ENCODE results near the gene RBM4B. TPM values are rescaled to one million over a fixed set of nuclear protein-coding genes. Genes with fewer than 3 reads are reported as not detected.

RBM4B gene
- total RNA-seq, 6 donors from 2014 or later: 7.3 to 27.2 (median 13.9) TPM

DNA sequence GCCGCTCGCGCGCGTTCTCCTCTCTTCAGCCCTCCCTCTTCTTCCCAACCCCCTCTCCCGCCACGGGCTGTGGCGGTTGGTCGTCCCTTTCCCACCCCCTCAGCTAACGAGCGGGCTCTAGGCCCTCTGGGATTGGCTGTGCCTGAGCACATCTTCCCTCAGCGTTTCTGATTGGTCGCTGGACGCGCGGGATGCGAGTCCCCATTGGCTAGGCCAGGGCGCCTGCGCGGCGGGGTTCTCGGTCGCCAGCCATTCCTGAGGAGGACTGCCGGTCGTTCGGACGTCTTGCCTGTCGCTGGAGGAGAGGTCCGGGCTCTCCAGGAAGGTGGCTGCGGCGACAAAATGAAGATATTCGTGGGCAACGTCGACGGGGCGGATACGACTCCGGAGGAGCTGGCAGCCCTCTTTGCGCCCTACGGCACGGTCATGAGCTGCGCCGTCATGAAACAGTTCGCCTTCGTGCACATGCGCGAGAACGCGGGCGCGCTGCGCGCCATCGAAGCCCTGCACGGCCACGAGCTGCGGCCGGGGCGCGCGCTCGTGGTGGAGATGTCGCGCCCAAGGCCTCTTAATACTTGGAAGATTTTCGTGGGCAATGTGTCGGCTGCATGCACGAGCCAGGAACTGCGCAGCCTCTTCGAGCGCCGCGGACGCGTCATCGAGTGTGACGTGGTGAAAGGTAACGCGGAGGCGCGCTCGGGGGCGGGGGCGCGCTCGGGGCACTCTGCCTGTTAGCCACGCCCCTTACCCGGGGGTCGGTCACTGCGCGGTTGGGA lies 61.1 kb downstream of the RBM4B start, which contains the start of gene RBM14:
Gene RBM14 (plus strand): TSS at position 252 of the 776 bp plus-strand sequence. CDS start 91 bp downstream, at position 343.
- WGBS, 2 donors: 0 to 1% methylated on average over 20 to 37 of the region's 90 CpGs
- peak; percentile 97 to 98 for ATAC-seq (ENCODE audit: low FRiP score in 2 of 2)
- peak; percentile 98 to 99 for DNase-seq
- TF ChIP-seq POLR2A (IDR thresholded peaks at IDR 0.05) (peak in 3 of 4 donors; percentile 96 to 100 (median 99)), EP300 (IDR thresholded peaks at IDR 0.05) (peak in 1 of 4 donors; percentile 78), POLR2AphosphoS5 (IDR thresholded peaks at IDR 0.05) (peak; percentile 99 to 100)
- TF ChIP-seq, protein P1, sequence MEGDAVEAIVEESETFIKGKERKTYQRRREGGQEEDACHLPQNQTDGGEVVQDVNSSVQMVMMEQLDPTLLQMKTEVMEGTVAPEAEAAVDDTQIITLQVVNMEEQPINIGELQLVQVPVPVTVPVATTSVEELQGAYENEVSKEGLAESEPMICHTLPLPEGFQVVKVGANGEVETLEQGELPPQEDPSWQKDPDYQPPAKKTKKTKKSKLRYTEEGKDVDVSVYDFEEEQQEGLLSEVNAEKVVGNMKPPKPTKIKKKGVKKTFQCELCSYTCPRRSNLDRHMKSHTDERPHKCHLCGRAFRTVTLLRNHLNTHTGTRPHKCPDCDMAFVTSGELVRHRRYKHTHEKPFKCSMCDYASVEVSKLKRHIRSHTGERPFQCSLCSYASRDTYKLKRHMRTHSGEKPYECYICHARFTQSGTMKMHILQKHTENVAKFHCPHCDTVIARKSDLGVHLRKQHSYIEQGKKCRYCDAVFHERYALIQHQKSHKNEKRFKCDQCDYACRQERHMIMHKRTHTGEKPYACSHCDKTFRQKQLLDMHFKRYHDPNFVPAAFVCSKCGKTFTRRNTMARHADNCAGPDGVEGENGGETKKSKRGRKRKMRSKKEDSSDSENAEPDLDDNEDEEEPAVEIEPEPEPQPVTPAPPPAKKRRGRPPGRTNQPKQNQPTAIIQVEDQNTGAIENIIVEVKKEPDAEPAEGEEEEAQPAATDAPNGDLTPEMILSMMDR (IDR thresholded peaks at IDR 0.05): peak in 1 of 6 experiments; percentile 23
- H3K36me3 ChIP-seq: peaks cover 0 to 16% (median 0%) of the 10 kb centered on the region in 4 donors
- H3K27ac ChIP-seq: peak within 1 kb of the TSS; percentile 95 to 97 (median 96)
- H3K27me3 ChIP-seq: no peaks in the 10 kb centered on the region
- H3K4me3 ChIP-seq: peak within 1 kb of the TSS; percentile 69 to 88 (median 77)
- peaks cover 40 to 50% (median 44%) of the 10 kb centered on the region in 4 donors for H3K4me1 ChIP-seq
- no peaks in the 10 kb centered on the region for H3K9me3 ChIP-seq

Small RNA genes lying within 50 kb of the gene (small RNA-seq; reads per million reads assigned to genes)
- gene RN7SL12P: 0 reads per million in 4 donors
- 0 reads per million in 4 donors for gene RNU4-39P

Other genes with a start within 250 kb of the RBM4B start
- 10 to 100 TPM; 25.3 to 44.8 (median 33.0) TPM for gene MRPL11, start 239.0 kb downstream of the RBM4B start, total RNA-seq
- 10 to 100 TPM; 14.9 to 19.6 (median 16.9) TPM for gene PELI3, start 211.0 kb downstream of the RBM4B start, total RNA-seq
- 10 to 100 TPM; 19.3 to 79.6 (median 44.9) TPM for gene DPP3, start 197.5 kb downstream of the RBM4B start, total RNA-seq
- 100 to 1,000 TPM in 1 of 6 donors, 10 to 100 TPM in 5; 26.0 to 145 (median 44.8) TPM for gene BBS1, start 167.3 kb downstream of the RBM4B start, total RNA-seq
- 10 to 100 TPM; 12.4 to 24.8 (median 14.1) TPM for gene ZDHHC24, start 131.8 kb downstream of the RBM4B start, total RNA-seq
- under 1 TPM in 1 of 6 donors, not detected in 5; 0.24 TPM for gene ACTN3, start 131.0 kb downstream of the RBM4B start, total RNA-seq
- gene CTSF, start 109.3 kb downstream of the RBM4B start, total RNA-seq: 10 to 100 TPM; 28.5 to 81.7 (median 40.3) TPM
- gene CCDC87, start 84.8 kb downstream of the RBM4B start, total RNA-seq: 1 to 10 TPM in 1 of 6 donors, under 1 TPM in 4, not detected in 1; 0.20 to 4.2 (median 0.44) TPM
- gene CCS, start 84.7 kb downstream of the RBM4B start, total RNA-seq: 10 to 100 TPM; 24.3 to 82.8 (median 34.0) TPM
- gene RBM14, start 61.3 kb downstream of the RBM4B start, total RNA-seq: 100 to 1,000 TPM in 1 of 6 donors, 10 to 100 TPM in 5; 45.7 to 114 (median 73.1) TPM
- gene RBM4, start 39.2 kb downstream of the RBM4B start, total RNA-seq: 100 to 1,000 TPM in 2 of 6 donors, 10 to 100 TPM in 4; 62.4 to 103 (median 90.2) TPM
- 10 to 100 TPM in 5 of 6 donors, 1 to 10 TPM in 1; 9.3 to 45.1 (median 21.1) TPM for gene SPTBN2, start 51.3 kb upstream of the RBM4B start, total RNA-seq
- gene RCE1, start 165.6 kb upstream of the RBM4B start, total RNA-seq: 10 to 100 TPM in 5 of 6 donors, 1 to 10 TPM in 1; 7.2 to 28.6 (median 17.5) TPM
- 10 to 100 TPM; 11.4 to 29.0 (median 21.8) TPM for gene LRFN4, start 179.2 kb upstream of the RBM4B start, total RNA-seq

Measured in upper lobe of left lung (tissue), 6 donors.